Middle frontal gyrus (tissue), 1 donor: ENCODE measurements around the gene TRPM3.

Experiments used
- DNase-seq: peaks from one replicate; pipeline ENCODE4 v3.0.0-alpha.2; 2015; ENCODE audit warnings: low spot score; ENCODE audit errors: extremely low spot score

TRPM3 gene

GRCh38 chr9:71098801-71099200, 22.6 kb downstream of the TRPM3 start:
- DNase-seq, result no peak

- DNase-seq, result no peak
Measured at GRCh38 chr9:71097671-71098070, 23.8 kb downstream of the TRPM3 start.

- no peak for DNase-seq
Measured at GRCh38 chr9:71096421-71097108, 24.9 kb downstream of the TRPM3 start.

GRCh38 chr9:71094708-71095251, 26.6 kb downstream of the TRPM3 start:
- no peak for DNase-seq

- DNase-seq, result no peak
Measured at GRCh38 chr9:71090896-71091295, 30.5 kb downstream of the TRPM3 start.

- no peak for DNase-seq
Measured at GRCh38 chr9:71079451-71079850, 42.0 kb downstream of the TRPM3 start.

- DNase-seq, result no peak
Measured at GRCh38 chr9:71076096-71076495, 45.3 kb downstream of the TRPM3 start.

- no peak for DNase-seq
Measured at GRCh38 chr9:71073494-71073893, 47.9 kb downstream of the TRPM3 start.

GRCh38 chr9:71072587-71072986, 48.8 kb downstream of the TRPM3 start:
- no peak for DNase-seq

- no peak for DNase-seq
Measured at GRCh38 chr9:71071633-71072032, 49.8 kb downstream of the TRPM3 start.

- DNase-seq, result no peak
Measured at GRCh38 chr9:71058660-71059059, 62.8 kb downstream of the TRPM3 start.

GRCh38 chr9:71052287-71052686, 69.1 kb downstream of the TRPM3 start:
- no peak for DNase-seq

GRCh38 chr9:71048280-71048679, 73.1 kb downstream of the TRPM3 start:
- no peak for DNase-seq

GRCh38 chr9:71042448-71042990, 78.9 kb downstream of the TRPM3 start:
- DNase-seq, result no peak

GRCh38 chr9:71037521-71037920, 83.9 kb downstream of the TRPM3 start:
- DNase-seq, result no peak

GRCh38 chr9:71036501-71036900, 84.9 kb downstream of the TRPM3 start:
- DNase-seq, result no peak

GRCh38 chr9:71032779-71033178, 88.6 kb downstream of the TRPM3 start:
- no peak for DNase-seq

- no peak for DNase-seq
Measured at GRCh38 chr9:71025728-71026127, 95.7 kb downstream of the TRPM3 start.

GRCh38 chr9:71025201-71025600, 96.2 kb downstream of the TRPM3 start:
- DNase-seq, result no peak

GRCh38 chr9:71010258-71010657, 111.2 kb downstream of the TRPM3 start:
- no peak for DNase-seq

- no peak for DNase-seq
Measured at GRCh38 chr9:71005456-71005855, 116.0 kb downstream of the TRPM3 start.

GRCh38 chr9:71004196-71004595, 117.2 kb downstream of the TRPM3 start:
- no peak for DNase-seq

- DNase-seq, result no peak
Measured at GRCh38 chr9:71003346-71003745, 118.1 kb downstream of the TRPM3 start.
